ENCODE results near the gene PAX3. TPM values are rescaled to one million over a fixed set of nuclear protein-coding genes. Genes with fewer than 3 reads are reported as not detected.
A peak's percentile ranks its signal among the peaks of the same experiment; 100 is the strongest.

Gene PAX3
- polyA plus RNA-seq, 3 donors, result not detected

DNA sequence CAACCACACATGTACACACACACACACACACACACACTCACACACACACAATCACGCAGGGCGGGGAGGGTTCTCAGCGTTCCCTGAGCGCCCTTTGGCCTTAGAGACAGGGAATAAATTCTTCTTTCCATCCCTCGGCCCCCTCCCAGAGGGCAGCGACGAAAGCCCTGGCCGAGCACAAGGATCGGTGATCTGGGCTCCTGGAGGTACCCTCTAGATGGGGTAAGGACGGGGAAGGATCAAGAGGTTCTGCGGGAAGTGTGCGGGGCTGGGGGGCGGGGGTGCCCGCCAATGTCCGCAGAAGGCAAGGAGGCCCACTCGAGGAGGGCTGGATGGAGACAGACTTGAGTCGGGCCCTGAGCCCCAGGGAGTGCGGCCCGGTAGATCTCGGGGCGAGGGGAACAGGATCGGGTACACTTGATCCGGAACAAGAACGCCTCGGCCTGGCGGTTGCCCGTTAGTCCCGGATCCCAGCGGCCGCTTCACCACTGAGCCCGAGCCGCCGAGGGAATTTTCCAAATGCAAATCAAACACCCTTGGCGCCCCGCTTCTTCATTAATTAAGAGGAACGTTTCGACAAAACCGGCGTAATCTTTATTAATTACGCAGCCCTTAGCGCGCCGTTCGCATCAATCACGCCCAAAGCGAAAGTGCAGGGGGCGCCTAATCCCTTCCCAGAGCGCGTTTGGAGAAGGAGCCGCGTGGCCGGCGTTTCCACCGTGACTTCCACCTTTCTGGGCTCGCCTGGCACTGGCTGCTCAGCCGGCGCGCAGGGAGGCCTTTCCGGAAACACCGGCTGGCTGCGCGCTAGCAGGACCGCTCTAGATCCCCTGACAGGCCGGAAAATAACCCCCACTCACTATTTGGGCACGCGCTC lies 7.0 kb upstream of the PAX3 start:
- intact Hi-C loops (cut with micrococcal nuclease), result no loop called here

More for the DNA sequence above, 7.0 kb upstream of the PAX3 start:
- Histone ChIP-seq H3K4me3 (replicated peaks in 1 of 3; ENCODE audit: low read depth in 2 of 3, low read length in 3 of 3) (peak overlapping the region; percentile 58 to 91 (median 72)), H3K4me2 (replicated peaks; ENCODE audit: extremely low read depth, low read length, poor library complexity, severe bottlenecking) (peak overlapping the region; percentile 88), H4K20me1 (ENCODE audit: insufficient read depth, low read length) (no peaks in the 10 kb centered on the region), H3K79me2 (ENCODE audit: insufficient read depth, low read length) (no peaks in the 10 kb centered on the region), H3K9me3 (replicated peaks in 1 of 2; ENCODE audit: control insufficient read depth in 1 of 2, insufficient read depth in 1 of 2, low read length in 2 of 2) (peaks cover 38 to 65% of the 10 kb centered on the region in 2 donors), H3K9ac (ENCODE audit: insufficient read depth, low read length, poor library complexity, severe bottlenecking) (peak overlapping the region; percentile 55), H3K36me3 (replicated peaks in 1 of 2; ENCODE audit: control insufficient read depth in 1 of 2, insufficient read depth in 2 of 2, low read length in 2 of 2) (no peaks in the 10 kb centered on the region), H3K27ac (ENCODE audit: low read depth in 1 of 2, low read length in 2 of 2) (peak overlapping the region in 1 of 2 donors; percentile 50), H2AFZ (ENCODE audit: insufficient read depth, low read depth, low read length, poor library complexity, severe bottlenecking) (peak overlapping the region; percentile 78), H3K4me1 (ENCODE audit: control insufficient read depth in 1 of 2, insufficient read depth in 2 of 2, low read length in 2 of 2) (peaks cover 62 to 68% of the 10 kb centered on the region in 2 donors), H3K27me3 (ENCODE audit: control insufficient read depth in 2 of 2, insufficient read depth in 2 of 2, low read length in 2 of 2) (peaks cover 76 to 91% of the 10 kb centered on the region in 2 donors)
- peak in 2 of 3 donors; percentile 46 to 58 for DNase-seq
- peak overlapping the region; percentile 94 to 96 for H3K4me3 Mint-ChIP-seq
- H3K36me3 Mint-ChIP-seq, result peaks cover 35 to 38% of the 10 kb centered on the region in 2 donors
- WGBS (ENCODE audit: insufficient coverage), result under 1% methylated on average over 57 of the region's 66 CpGs
- peaks cover 84 to 99% (median 94%) of the 10 kb centered on the region in 3 donors for H3K27me3 Mint-ChIP-seq (ENCODE audit: low read depth in 3 of 3)
- TF ChIP-seq, protein P1, sequence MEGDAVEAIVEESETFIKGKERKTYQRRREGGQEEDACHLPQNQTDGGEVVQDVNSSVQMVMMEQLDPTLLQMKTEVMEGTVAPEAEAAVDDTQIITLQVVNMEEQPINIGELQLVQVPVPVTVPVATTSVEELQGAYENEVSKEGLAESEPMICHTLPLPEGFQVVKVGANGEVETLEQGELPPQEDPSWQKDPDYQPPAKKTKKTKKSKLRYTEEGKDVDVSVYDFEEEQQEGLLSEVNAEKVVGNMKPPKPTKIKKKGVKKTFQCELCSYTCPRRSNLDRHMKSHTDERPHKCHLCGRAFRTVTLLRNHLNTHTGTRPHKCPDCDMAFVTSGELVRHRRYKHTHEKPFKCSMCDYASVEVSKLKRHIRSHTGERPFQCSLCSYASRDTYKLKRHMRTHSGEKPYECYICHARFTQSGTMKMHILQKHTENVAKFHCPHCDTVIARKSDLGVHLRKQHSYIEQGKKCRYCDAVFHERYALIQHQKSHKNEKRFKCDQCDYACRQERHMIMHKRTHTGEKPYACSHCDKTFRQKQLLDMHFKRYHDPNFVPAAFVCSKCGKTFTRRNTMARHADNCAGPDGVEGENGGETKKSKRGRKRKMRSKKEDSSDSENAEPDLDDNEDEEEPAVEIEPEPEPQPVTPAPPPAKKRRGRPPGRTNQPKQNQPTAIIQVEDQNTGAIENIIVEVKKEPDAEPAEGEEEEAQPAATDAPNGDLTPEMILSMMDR (IDR thresholded peaks at IDR 0.05), result no peak
- peaks cover 23 to 74% (median 73%) of the 10 kb centered on the region in 7 donors for H3K9me3 Mint-ChIP-seq
- peaks cover 68% of the 10 kb centered on the region for H3K4me1 Mint-ChIP-seq
- peak overlapping the region in 6 of 7 donors; percentile 37 to 73 (median 55) for H3K27ac Mint-ChIP-seq

Measured in CD14-positive monocyte (primary cell).